T-cell (primary cell): ENCODE measurements around the gene CFP. TPM values are rescaled to one million over a fixed set of nuclear protein-coding genes. Genes with fewer than 3 reads are reported as not detected.

Experiments
- ATAC-seq, 4 experiments: fragments of 200-7000 bp in 3 of 4; fragments of 150-1000 bp in 1 of 4; cut with Tn5 transposase; replicated peaks in 1 of 4; 1 replicate in 3 of 4; 2 replicates in 1 of 4; pipeline ENCODE4 v1.10.0; 2021; ENCODE audit warnings: moderate library complexity in 3 of 4, mild to moderate bottlenecking in 2 of 4, moderate number of reproducible peaks in 1 of 4
- CTCF ChIA-PET, 2 donors: fragments of 300-600 bp; sonication (Branson Sonifier 250); formaldehyde crosslinking; loops; one replicate each; lab custom pipeline; 2022; ENCODE audit warnings: antibody characterized with exemption in 2 of 2; lab: Charles Lee
- POLR2A ChIA-PET, 2 donors: fragments of 300-600 bp; sonication (Branson Sonifier 250); formaldehyde crosslinking; loops; one replicate each; lab custom pipeline; 2022; ENCODE audit warnings: antibody characterized with exemption in 2 of 2; lab: Charles Lee
- DNase-seq, 35 experiments: peaks; one replicate each; pipeline versions ENCODE4 v3.0.0 to v3.0.0-alpha.2; 2013 to 2023
- H3K27ac ChIP-seq: one replicate; pipeline ENCODE4 v1.5.1; 2013; ENCODE audit warnings: low read length
- H3K27me3 ChIP-seq, 2 experiments: replicated peaks in 1 of 2; 1 replicate in 1 of 2; 2 replicates in 1 of 2; pipeline versions ENCODE4 v1.6.1 to v1.7.0; 2013; ENCODE audit warnings: low read length in 1 of 2, mixed read lengths in 1 of 2; ENCODE audit not compliant: control insufficient read depth in 2 of 2, insufficient read depth in 2 of 2; ENCODE audit errors: extremely low read depth in 1 of 2
- H3K36me3 ChIP-seq, 2 donors: 1 replicate in 1 of 2; 2 replicates in 1 of 2; pipeline versions ENCODE4 v1.6.1 to v1.7.0; 2013; ENCODE audit warnings: low read length in 1 of 2; ENCODE audit not compliant: control insufficient read depth in 2 of 2, insufficient read depth in 1 of 2; ENCODE audit errors: extremely low read depth in 1 of 2
- H3K4me1 ChIP-seq, 2 experiments: 1 replicate in 1 of 2; 2 replicates in 1 of 2; pipeline versions ENCODE4 v1.6.1 to v1.7.0; 2013; ENCODE audit warnings: low read length in 2 of 2, mixed read lengths in 1 of 2; ENCODE audit not compliant: insufficient read depth in 2 of 2, control insufficient read depth in 1 of 2; ENCODE audit errors: extremely low read depth in 1 of 2
- H3K4me3 ChIP-seq, 2 donors: 1 replicate in 1 of 2; 2 replicates in 1 of 2; pipeline versions ENCODE4 v1.5.1 to v1.7.0; 2013; ENCODE audit warnings: mild to moderate bottlenecking in 2 of 2, low read length in 1 of 2, moderate library complexity in 1 of 2; ENCODE audit not compliant: control insufficient read depth in 1 of 2; ENCODE audit errors: extremely low read depth in 1 of 2
- H3K9me3 ChIP-seq: 2 replicates; pipeline ENCODE4 v1.7.0; 2013
- H3K27ac Mint-ChIP-seq, 2 donors: one replicate each; pipeline ENCODE4 v1.8.0; 2020 to 2021; ENCODE audit warnings: mild to moderate bottlenecking in 2 of 2, mixed read lengths in 2 of 2
- H3K27me3 Mint-ChIP-seq, 2 donors: one replicate each; pipeline ENCODE4 v1.8.0; 2021 to 2022; ENCODE audit warnings: mixed read lengths in 2 of 2
- H3K36me3 Mint-ChIP-seq: one replicate; pipeline ENCODE4 v1.8.0; 2021; ENCODE audit warnings: mixed read lengths
- H3K4me1 Mint-ChIP-seq, 3 donors: one replicate each; pipeline ENCODE4 v1.8.0; 2020 to 2022; ENCODE audit warnings: mixed read lengths in 3 of 3, mild to moderate bottlenecking in 1 of 3
- H3K4me3 Mint-ChIP-seq, 3 donors: one replicate each; pipeline ENCODE4 v1.8.0; 2020 to 2022; ENCODE audit warnings: mild to moderate bottlenecking in 3 of 3, mixed read lengths in 3 of 3, moderate library complexity in 3 of 3
- H3K9me3 Mint-ChIP-seq, 3 donors: one replicate each; pipeline ENCODE4 v1.8.0; 2020 to 2022; ENCODE audit warnings: mixed read lengths in 3 of 3
- WGBS: methylation state at CpG from one replicate; pipeline ENCODE4 v1.1.5; 2013; ENCODE audit warnings: missing lambda C conversion rate; ENCODE audit not compliant: insufficient coverage; 5-methylcytosine and 5-hydroxymethylcytosine counted together
- total RNA-seq, 35 experiments: library from RNA in 6 of 35; stranded (reverse) in 6 of 35; fragments of 120-200 nt in 1 of 35; gene quantifications; one replicate each; pipeline versions ENCODE4 v1.2.1 to v1.2.4 and lab custom pipeline; 2013 to 2026

Gene CFP
- total RNA-seq, 5 donors from 2014 or later (not counting 1 experiment from before 2014, with no cell fraction given) = 17.7 to 37.1 (median 26.5) TPM

DNA sequence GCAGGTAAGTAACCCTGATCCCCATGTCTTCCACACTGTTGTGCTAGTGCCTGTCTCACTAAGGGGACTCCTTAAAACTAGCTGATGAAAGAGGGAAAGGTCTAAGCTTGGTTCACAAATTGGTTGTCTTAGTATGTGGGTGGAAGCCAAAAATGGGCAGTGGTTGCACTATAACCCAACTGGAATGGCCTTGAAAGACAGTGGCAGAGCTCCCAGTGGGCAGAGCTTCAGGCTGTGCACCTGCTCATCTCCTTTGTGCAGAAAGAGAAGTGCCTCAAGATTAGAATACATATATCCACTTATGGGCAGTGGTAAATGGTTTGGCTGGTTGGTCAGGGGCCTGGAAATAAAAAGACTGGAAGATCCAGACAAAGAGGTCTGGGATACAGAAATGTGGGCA is 17.3 kb downstream of the CFP start:
- Mint-ChIP-seq H3K4me3 (no peak overlapping the region), H3K27me3 (peaks cover 0 to 20% of the 10 kb centered on the region in 2 donors), H3K4me1 (peaks cover 2 to 8% (median 3%) of the 10 kb centered on the region in 3 donors), H3K36me3 (no peaks in the 10 kb centered on the region), H3K27ac (no peak overlapping the region), H3K9me3 (no peaks in the 10 kb centered on the region)
- no peak for ATAC-seq
- CTCF ChIA-PET = no interaction called here
- POLR2A ChIA-PET = interaction anchor here in 1 of 2 donors (0.7 kb wide), 1 partner anchor 335 kb away, joined by 11 read pairs; no protein-coding TSS in a partner anchor
- DNase-seq = no peak
- no peaks in the 10 kb centered on the region for H3K36me3 ChIP-seq
- H3K4me1 ChIP-seq = peaks cover 0 to 2% of the 10 kb centered on the region in 2 experiments
- no peaks in the 10 kb centered on the region for H3K27me3 ChIP-seq
- H3K9me3 ChIP-seq = no peaks in the 10 kb centered on the region
- no peak overlapping the region for H3K27ac ChIP-seq
- no peak overlapping the region for H3K4me3 ChIP-seq

DNA sequence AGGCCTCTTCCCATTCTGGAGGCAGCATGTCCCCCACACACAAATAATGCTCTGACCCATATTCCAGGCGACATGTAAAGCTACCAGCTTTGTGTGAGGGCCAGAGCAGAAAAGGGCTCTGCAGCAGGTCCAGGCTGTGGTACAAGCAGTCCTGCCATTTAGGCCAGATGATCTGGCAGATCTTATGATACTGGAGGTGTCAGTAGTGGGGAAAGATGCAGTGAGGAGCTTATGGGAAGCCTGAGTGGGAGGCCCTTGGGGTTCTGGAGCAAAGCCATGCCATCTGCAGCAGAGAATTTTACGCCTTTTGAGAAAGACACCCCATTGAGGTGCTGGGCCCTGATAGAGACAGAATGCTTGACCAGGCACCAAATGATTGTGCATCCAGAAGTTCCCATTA is 17.8 kb downstream of the CFP start:
- no peaks in the 10 kb centered on the region for H3K27me3 ChIP-seq
- Mint-ChIP-seq H3K9me3 (no peaks in the 10 kb centered on the region), H3K27me3 (peaks cover 0 to 19% of the 10 kb centered on the region in 2 donors), H3K4me1 (peaks cover 2 to 8% (median 3%) of the 10 kb centered on the region in 3 donors), H3K36me3 (no peaks in the 10 kb centered on the region), H3K27ac (no peak overlapping the region), H3K4me3 (no peak overlapping the region)
- no peak overlapping the region for H3K27ac ChIP-seq
- H3K4me3 ChIP-seq = no peak overlapping the region
- no peaks in the 10 kb centered on the region for H3K9me3 ChIP-seq
- DNase-seq = no peak
- POLR2A ChIA-PET = no interaction called here
- whole genome bisulfite sequencing = 100% methylated on average over 1 of the region's 2 CpGs
- no peaks in the 10 kb centered on the region for H3K36me3 ChIP-seq
- CTCF ChIA-PET = no interaction called here
- no peak for ATAC-seq
- peaks cover 0 to 2% of the 10 kb centered on the region in 2 experiments for H3K4me1 ChIP-seq

DNA sequence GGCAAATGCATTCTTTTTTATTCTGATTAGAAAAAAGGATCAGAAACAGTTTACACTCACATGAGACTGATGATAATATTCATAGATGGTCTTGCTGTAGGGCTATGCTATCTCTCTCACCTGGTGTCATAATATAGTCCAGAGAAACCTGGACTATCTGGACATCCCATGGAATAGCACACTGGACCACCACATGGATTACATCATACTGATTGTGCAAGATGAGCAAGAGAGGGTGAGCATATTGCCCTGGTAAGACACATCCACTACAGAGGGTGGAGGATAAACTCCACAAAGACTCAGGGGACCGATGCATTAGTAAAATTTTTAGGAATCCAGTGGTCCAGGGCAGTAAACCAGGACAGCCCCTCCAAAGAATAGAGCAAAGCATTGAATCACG is 18.2 kb downstream of the CFP start:
- Histone ChIP-seq H3K4me1 (peaks cover 0 to 2% of the 10 kb centered on the region in 2 experiments), H3K36me3 (no peaks in the 10 kb centered on the region), H3K27ac (no peak overlapping the region), H3K9me3 (no peaks in the 10 kb centered on the region), H3K27me3 (no peaks in the 10 kb centered on the region), H3K4me3 (no peak overlapping the region)
- Mint-ChIP-seq H3K27me3 (peaks cover 0 to 17% of the 10 kb centered on the region in 2 donors), H3K9me3 (no peaks in the 10 kb centered on the region), H3K36me3 (no peaks in the 10 kb centered on the region), H3K27ac (no peak overlapping the region), H3K4me1 (peaks cover 2 to 8% (median 3%) of the 10 kb centered on the region in 3 donors), H3K4me3 (no peak overlapping the region)
- DNase-seq = no peak
- no CpG with 5 or more reads among the region's 2 CpGs for WGBS
- ChIA-PET POLR2A (no interaction called here), CTCF (no interaction called here)
- ATAC-seq = no peak

DNA sequence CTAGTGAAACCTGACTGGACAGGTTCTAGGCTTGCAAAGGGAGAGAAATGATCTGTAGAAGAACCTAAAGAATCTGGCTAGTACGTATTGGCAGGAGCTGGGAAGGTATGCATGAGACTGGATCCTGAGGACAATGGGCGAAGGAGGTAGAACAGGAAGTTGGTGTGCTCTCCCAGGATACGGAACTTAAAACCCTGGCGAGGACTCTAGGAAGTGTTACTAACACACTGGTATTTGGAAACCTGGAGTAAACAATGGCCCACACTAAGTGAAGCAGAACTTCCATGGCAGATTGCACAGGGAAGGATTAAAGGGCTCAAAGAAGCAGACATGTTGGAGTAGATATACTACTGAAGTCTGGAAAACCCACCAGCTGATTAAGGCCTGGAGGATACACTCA is 19.2 kb downstream of the CFP start:
- Histone ChIP-seq H3K9me3 (no peaks in the 10 kb centered on the region), H3K36me3 (no peaks in the 10 kb centered on the region), H3K4me1 (peaks cover 0 to 2% of the 10 kb centered on the region in 2 experiments), H3K27me3 (no peaks in the 10 kb centered on the region), H3K4me3 (no peak overlapping the region), H3K27ac (no peak overlapping the region)
- ATAC-seq = no peak
- no peaks in the 10 kb centered on the region for H3K36me3 Mint-ChIP-seq
- H3K4me1 Mint-ChIP-seq = peaks cover 2 to 8% (median 3%) of the 10 kb centered on the region in 3 donors
- peaks cover 0 to 17% of the 10 kb centered on the region in 2 donors for H3K27me3 Mint-ChIP-seq
- ChIA-PET POLR2A (interaction anchor here (0.5 to 0.7 kb wide), 2 partner anchors 13 to 37 kb away, joined by 3 to 17 read pairs; no protein-coding TSS in a partner anchor), CTCF (no interaction called here)
- no peak overlapping the region for H3K27ac Mint-ChIP-seq
- 80% methylated on average over 2 of the region's 4 CpGs for WGBS
- no peak overlapping the region for H3K4me3 Mint-ChIP-seq
- H3K9me3 Mint-ChIP-seq = no peaks in the 10 kb centered on the region
- DNase-seq = no peak

DNA sequence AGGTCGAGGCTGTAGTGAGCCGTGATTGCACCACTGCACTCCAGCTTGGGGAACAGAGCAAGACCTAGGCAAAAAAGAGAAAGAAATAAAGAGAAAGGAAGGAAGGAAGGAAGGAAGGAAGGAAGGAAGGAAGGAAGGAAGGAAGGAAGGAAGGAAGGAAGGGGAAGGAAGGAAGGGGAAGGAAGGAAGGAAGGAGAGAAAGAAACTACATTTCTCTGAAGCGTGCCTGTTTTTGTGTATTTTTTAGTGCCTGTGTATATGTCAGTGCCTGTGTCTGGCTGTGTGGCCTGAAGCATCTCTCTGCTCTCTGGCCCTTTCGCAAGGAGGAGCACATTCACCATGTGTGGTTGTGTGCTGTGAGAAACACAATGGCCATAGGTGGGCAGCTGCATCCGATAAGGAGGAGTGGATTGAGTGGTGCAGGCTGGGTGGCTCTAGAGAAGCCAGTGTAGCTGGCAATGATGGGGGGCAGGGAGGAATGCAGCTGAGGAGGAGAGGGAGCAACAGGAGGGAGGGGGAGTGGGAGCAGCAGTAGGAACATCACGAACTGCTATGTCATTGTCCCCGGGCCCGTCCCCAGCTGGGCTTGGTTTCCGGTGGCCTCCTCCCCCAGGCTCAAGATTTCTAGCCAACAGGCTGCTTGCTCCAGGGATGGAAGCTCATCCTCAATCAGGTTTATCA is 21.5 kb downstream of the CFP start:
- no peak for DNase-seq
- Histone ChIP-seq H3K27me3 (no peaks in the 10 kb centered on the region), H3K9me3 (no peaks in the 10 kb centered on the region), H3K27ac (no peak overlapping the region), H3K4me3 (no peak overlapping the region), H3K4me1 (peaks cover 0 to 2% of the 10 kb centered on the region in 2 experiments), H3K36me3 (no peaks in the 10 kb centered on the region)
- Mint-ChIP-seq H3K27me3 (peaks cover 0 to 17% of the 10 kb centered on the region in 2 donors), H3K27ac (no peak overlapping the region), H3K9me3 (no peaks in the 10 kb centered on the region), H3K36me3 (no peaks in the 10 kb centered on the region), H3K4me1 (peaks cover 2 to 8% (median 3%) of the 10 kb centered on the region in 3 donors), H3K4me3 (no peak overlapping the region)
- ATAC-seq = no peak
- CTCF ChIA-PET = interaction anchor here in 1 of 2 donors (1.0 kb wide), 1 partner anchor 20 kb away, joined by 3 read pairs; no protein-coding TSS in a partner anchor
- POLR2A ChIA-PET = no interaction called here
- 64% methylated on average over 5 of the region's 9 CpGs for whole genome bisulfite sequencing

DNA sequence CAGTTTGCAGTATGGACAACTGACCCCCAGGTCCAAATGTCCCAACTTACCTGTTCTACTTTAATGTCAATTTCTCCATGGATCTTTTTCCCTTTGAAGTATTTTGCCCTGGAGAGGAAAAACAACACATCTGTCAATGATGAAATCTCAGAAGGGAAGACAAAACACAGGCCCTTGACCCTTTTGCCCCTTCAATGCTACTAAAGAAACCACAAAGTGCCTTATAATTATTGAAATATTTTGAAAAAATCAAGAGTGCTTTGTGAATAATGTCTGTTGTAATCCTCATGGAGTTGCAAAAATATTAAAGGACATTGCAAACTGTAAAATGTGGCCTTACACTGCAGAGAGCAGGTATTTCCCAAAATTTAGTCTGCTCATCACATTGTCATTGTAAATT is 22.6 kb downstream of the CFP start:
- DNase-seq = no peak
- no peak overlapping the region for H3K4me3 ChIP-seq
- H3K27ac ChIP-seq = no peak overlapping the region
- Mint-ChIP-seq H3K9me3 (no peaks in the 10 kb centered on the region), H3K27ac (no peak overlapping the region), H3K36me3 (no peaks in the 10 kb centered on the region), H3K4me1 (peaks cover 2 to 8% (median 3%) of the 10 kb centered on the region in 3 donors), H3K4me3 (no peak overlapping the region), H3K27me3 (peaks cover 0 to 12% of the 10 kb centered on the region in 2 donors)
- ATAC-seq = no peak
- ChIA-PET CTCF (no interaction called here), POLR2A (no interaction called here)
- H3K9me3 ChIP-seq = no peaks in the 10 kb centered on the region
- H3K4me1 ChIP-seq = peaks cover 0 to 2% of the 10 kb centered on the region in 2 experiments
- H3K27me3 ChIP-seq = no peaks in the 10 kb centered on the region
- no peaks in the 10 kb centered on the region for H3K36me3 ChIP-seq
